ENCODE results near the gene SLCO3A1.

SLCO3A1 gene

DNA sequence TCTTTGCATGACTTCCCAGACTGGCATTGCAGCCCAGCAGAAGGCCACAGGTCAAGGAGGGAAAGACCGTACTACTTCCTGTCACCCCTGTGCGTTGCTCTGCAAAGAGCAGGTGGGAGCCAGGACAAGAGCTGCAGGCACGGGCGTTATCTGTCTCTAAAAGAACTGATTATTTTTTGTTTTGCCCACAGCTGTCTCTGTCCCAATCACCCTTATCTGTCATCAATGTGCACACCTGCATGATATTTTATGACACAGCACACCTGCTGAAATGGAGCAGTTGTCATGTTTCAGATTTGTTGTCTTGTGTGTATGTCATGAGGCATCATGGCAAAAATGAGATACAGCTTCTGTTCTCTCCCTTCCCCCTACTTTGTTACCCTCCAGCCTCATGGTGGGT is 58.8 kb downstream of the SLCO3A1 start:
- no peak for DNase-seq (ENCODE audit: low read depth)

DNA sequence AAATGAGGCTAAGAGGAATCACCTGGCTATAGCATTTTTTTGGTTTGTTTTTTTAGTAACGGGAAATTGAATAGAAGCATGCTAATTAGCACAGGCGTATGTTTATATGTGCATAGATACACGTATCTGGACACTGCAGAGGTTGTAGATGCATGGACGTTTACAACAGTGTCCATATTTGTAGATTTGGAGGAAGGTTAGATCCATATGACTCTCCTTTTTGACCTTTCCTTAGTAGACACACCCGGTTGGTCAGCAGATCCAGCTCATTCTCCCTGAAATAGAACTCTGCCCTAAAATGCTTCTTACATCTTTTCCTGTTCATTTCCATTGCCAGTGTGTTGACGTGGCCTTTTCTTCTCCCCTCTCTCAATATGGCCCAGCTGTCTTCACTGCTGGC is 60.1 kb downstream of the SLCO3A1 start:
- no peak for DNase-seq (ENCODE audit: low read depth)

DNA sequence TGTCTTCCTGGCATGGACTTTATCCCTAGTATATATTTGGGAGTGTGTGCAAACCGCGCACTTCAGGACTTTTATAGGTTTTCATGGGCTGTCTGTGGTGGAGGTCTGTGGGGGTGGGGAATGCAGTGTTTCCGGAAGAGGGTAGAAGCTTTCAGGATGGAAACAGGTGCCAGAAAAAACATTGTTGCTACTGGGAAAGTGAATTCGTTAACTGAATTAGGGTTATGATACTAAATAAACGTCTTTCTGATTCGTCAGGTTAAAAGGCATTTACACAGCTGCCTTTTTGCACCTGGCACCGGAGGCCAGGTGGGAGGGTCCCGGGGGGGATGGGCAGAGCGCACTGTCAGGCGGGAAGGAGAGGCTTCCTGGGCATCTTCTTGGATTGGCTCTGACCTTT is 62.1 kb downstream of the SLCO3A1 start:
- no peak for DNase-seq (ENCODE audit: low read depth)

DNA sequence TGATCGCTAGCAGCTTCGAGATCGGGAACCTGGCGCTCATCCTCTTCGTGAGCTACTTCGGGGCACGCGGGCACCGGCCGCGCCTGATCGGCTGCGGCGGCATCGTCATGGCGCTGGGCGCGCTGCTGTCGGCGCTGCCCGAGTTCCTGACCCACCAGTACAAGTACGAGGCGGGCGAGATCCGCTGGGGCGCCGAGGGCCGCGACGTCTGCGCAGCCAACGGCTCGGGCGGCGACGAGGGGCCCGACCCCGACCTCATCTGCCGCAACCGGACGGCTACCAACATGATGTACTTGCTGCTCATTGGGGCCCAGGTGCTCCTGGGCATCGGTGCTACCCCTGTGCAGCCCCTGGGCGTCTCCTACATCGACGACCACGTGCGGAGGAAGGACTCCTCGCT is 62.5 kb downstream of the SLCO3A1 start:
- DNase-seq (ENCODE audit: low read depth) = no peak

DNA sequence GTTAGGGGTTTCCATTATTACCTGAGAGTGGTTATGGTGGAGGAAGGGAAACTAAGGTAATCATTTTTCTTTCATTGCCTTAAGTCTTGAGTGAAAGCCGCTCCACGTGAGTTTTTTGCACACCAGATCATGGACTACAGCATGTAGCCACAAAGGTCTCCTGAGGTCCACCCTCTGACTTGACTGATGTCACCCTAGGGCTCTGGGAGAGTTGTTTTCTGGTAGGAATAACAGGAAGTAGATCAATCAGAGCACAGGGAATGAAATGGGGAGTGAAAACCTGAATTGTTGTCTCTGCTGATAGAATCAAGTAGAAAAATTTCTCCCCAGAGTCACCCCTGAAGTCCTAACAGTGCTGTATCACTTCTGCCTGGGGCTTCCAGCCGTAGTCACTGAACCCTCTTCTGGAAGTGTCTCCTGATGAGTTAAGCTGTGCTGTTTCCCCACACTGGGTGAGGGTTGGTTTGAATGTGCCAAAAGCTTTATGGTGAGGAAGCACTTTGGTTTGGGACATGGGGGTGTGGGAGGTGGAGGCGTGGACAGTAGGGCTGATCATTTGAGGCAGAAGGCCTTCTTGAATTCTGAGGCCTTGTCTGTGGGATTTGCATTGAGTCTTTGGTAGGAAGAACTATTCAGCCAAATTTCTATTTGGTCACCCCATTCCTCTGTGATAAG is 64.3 kb downstream of the SLCO3A1 start:
- no peak for DNase-seq (ENCODE audit: low read depth)

DNA sequence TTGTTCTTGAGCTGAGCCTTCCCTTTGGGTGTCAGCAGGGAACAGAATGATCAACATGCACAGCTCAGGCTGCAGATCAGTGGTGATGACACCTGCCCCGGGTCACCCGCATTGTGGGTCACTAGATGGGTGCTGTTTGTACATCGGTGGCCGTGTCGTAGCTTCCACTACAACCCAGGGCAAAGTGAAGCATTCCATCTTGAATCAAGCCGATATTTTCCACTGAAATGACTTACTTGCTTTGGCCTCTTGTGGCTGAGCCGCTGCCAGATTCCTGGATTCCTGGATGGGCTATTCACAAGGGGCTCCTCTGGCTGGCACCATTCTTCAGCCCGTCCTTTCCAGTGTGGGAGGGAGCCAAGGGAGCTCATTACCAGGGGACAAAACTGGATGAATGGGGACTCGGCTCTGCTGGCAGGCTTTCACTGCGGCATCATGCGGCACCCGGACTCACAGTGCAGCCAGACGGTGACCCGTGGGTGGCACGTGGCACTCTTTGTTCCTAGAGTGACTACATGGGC is 65.6 kb downstream of the SLCO3A1 start:
- DNase-seq (ENCODE audit: low read depth) = no peak

DNA sequence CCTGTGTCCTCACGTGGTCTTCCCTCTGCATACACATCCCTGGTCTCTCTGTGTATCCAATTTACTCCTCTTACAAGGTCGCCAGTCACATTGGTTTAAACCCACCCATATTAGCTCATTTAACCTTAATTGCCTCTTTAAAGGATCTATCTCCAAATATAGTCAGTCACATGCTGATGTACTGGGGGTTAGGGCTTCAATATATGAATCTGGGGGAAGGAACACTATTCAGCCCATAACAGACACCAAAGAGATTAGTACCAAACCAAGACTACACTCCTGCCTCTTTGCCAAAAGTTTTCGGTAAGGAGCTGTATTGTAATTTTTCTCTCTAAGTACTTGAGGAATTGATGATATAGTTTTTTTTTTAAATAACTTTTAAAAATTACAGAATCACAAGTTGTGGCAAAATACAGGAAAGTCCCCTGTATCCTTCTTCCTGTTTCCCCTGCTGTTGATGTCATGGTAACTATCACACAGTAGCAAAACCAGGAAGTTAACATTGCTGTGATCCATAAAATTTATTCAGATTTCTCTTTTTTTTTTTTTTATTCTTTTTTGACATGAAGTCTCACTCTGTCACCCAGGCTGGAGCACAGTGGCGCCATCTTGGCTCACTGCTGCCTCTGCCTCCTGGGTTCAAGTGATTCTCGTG is 67.8 kb downstream of the SLCO3A1 start:
- no peak for DNase-seq (ENCODE audit: low read depth)

DNA sequence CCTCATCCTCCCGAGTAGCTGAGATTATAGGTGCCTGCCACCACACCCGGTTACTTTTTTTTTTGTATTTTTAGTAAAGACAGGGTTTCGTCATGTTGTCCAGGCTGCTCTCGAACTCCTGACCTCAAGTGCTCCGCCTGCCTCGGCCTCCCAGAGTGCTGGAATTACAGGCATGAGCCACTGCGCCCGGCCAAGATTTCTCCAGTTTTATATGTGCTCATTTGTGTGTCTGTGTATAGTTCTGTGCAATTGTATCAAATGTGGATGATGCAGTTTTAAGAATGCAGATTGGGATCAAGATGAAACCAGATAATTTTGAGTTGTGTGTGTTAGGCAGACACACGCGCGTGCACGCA is 68.3 kb downstream of the SLCO3A1 start:
- DNase-seq (ENCODE audit: low read depth) = no peak

DNA sequence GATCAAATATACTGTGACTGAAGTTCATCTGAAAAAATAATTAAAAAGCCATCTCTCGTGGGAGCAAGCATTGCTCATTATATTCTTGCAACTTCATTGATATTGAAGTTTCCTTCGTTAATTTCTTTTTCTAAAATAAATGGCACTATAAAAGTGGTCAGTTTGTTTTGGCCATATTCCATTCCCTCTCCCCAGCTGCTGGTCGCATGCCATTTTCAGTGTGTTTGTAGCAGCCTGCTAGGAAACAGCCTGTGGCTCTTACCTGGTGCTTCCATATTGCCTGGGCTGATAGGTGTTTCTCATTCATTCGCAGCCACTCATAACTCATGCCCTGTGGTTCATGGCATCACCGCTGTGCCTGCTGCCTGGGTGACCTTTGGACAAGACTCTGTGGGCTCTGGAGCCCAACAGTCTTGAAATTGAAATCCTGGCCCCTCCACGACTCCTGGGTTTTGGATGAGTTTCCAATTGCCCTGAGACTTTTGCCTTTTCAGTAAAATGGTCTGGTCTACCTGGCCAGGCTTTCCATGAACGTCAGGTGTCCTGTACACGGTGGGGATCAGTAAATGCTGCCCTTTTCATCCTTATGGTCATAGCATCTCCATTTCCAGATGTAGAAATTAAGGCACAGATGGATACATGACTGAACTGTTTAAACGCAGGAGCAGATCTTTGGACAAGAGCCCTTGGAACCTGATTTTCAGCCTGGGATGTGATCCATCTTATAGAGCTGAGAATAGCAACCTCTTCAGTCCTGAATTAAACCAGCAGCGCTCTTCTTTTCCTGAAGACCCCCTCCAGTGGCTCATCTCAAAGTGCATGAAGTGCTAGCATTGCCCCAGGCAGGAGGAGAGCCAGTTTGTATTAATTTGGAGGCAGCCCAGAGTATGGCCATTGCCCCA is 69.4 kb downstream of the SLCO3A1 start:
- DNase-seq (ENCODE audit: low read depth) = no peak

DNA sequence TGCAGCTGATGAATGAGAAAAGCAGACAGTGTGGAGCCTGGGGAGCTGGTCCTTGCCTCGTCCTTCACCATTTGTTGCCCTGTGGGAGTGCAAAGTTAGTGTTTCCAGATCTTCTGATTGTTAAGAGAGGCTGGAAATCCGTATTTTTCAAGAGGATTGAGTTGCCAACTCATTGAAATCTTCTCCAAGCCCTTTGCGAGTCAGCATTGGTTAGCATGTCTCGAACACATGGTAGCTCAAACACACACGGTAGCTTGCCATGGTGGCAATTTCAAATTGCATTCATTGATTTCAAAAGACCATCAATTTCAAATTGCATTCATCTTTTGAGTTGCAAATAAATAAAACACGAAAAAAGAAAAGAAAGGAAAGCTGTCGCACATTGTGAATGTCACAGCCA is 70.7 kb downstream of the SLCO3A1 start:
- no peak for DNase-seq (ENCODE audit: low read depth)

DNA sequence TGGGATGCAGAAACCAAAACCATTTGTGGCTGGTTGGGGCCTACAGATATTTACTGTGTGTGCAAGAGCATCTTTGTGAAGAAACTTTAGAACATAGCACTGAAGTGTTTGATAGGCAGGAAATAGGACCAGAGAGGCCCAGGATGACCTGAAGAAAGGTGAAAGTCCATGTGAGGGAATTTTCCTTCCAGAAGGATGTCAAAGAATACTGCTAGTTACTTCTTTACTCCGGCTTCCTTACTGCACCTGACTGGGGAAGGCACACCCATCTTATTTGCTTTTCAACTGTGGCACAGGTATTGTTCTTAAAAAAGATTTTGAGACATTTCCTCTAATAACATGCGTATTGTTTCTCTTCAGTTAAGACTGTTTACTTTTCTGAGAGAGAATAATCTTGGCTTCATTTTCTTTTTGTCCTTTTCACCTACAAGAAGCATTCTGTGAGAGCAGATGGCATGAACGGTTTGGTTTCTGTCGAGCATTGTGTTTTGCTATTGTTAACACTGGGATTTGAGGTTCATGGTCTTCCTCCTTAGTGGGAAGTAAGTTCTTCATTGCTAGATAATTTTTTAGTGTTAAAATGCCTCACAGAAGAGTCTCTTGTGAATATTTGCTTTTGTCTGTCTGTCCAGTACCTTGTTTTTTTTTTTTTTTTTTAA is 71.5 kb downstream of the SLCO3A1 start:
- DNase-seq (ENCODE audit: low read depth) = no peak

DNA sequence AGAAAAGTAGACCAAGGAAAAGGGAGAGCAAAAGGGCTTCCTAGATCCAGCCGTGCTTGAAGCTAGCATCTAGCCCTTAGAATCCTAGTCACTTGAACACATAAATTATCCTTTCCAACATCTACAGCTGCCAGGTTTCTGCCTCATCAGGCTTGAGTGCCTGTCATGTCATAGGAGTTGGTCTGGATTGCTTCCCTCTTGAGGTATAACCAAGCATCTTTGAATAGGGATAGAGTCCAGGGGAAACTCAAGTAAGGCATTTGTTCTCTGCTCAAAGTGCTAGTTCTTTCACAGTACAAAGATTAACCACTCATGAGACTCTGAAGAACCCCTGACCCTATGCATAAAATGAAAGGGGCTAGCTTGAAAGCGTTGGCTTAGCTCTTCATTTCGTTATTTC is 72.3 kb downstream of the SLCO3A1 start:
- DNase-seq (ENCODE audit: low read depth) = no peak

DNA sequence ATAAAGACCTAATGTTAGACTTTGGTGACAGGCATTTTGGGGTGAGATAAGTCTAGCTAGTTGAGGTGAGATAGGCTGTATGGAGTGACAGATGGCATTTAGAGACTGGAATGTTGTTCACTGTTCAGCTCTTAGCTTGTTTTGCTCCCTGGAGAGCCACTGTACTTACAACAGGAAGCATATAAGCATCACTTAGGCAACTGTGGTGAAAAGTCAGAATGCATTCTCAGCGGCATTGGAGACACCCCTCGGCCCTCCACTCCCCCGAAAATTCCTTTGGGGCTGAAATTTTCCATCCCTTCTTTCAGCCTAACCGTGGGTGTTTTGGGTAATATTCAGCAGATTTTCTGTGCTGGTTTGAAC is 73.4 kb downstream of the SLCO3A1 start:
- DNase-seq (ENCODE audit: low read depth) = no peak

DNA sequence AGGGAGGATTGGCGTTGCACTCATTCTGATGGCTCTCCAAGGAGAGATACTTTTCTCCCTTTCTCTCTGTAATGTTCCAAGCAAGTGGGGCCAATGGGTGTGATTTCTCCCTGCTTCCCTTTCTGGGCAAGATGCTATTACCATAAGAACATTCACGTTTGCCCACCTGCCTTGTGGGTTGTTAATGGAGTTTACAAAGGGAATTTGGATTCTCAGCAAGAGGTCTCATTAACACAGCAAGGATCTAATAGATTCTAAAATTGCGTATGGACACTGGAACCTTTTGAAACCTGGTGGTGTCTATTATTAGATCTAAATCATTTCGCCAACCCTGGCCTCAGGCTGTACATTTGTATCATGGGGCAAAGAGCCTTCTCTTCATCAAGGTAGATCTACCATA is 74.1 kb downstream of the SLCO3A1 start:
- no peak for DNase-seq (ENCODE audit: low read depth)

DNA sequence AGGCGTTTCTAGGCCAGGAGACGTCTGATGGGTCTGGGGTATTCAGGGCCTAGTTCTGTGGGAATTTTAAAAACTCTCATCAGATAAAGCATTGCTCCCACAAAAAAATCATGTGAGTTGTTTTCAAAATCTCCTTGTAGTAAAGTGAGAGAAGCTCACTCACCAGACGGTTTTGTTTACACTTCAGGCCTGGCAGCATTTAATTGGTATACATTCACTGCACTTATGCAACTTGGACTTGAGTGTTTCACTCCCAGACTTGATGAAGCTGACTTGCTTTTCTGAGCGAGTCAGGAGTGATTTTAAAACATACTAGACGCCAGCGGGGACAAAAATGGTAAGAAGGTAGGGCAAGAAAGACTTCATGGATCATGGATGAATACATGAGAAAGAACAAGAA is 75.2 kb downstream of the SLCO3A1 start:
- DNase-seq (ENCODE audit: low read depth) = no peak

DNA sequence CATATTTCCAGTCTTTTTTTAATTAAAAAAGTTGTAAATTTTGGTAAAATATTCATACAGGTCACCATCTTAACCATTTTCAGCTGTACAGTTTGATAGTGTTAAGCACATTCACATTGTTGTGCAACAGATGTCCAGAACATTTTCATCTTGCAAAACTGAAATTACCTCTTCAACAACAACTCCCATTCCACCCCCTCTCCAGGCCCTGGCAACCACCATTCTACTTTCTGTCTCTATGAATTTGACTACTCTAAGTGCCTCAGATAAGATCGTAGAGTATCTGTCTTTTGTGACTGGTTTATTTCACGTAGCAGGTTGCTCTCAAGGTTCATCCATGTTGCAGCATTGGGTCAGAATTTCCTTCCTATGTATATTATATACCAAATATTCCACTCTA is 76.0 kb downstream of the SLCO3A1 start:
- no peak for DNase-seq (ENCODE audit: low read depth)

DNA sequence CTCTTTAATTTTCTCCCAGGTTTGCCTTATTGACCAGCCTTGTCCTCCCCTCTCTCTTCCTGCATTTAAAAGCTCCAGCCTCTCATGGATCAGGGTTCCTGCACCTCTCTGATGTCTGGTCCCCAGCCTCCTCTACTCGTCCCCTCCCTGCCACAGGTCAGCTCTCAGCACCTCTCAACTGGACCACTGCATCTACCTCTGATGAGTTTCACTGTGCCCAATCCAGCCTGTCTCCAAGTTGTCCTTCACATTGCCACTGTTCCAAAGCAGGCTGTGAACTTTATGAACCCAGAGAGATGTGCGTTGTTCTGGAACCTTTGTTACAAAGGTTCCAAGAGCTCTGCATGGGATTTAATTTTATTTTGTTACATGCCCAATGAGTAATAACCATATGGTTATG is 76.6 kb downstream of the SLCO3A1 start:
- no peak for DNase-seq (ENCODE audit: low read depth)

DNA sequence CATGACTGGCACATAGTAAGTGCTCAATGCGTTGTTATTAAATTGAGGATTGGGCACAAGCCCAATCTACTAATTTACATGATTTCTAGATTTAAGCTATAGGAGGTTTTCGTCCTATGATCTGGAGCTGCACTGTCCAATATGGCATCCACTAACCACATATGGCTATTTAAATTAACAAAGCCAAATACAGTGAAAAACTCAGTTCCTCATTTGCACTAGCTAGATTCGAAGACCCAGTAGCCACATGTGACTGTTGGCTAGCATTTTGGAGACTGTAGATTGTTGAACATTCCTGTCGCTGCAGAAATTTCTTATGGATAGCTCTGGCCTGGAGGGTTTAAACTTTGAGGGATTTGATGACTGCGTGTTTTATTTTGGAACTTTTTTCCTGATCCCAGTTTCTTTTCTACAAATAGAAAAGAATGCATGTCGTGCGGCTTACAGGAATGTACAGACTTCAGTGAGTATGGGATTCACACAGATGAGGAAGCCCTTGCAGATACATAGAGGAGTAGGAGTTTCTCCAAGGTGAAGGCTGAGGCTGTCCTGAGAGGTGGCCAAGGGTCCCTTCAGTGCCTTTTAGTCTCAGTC is 82.8 kb downstream of the SLCO3A1 start:
- DNase-seq (ENCODE audit: low read depth) = no peak

DNA sequence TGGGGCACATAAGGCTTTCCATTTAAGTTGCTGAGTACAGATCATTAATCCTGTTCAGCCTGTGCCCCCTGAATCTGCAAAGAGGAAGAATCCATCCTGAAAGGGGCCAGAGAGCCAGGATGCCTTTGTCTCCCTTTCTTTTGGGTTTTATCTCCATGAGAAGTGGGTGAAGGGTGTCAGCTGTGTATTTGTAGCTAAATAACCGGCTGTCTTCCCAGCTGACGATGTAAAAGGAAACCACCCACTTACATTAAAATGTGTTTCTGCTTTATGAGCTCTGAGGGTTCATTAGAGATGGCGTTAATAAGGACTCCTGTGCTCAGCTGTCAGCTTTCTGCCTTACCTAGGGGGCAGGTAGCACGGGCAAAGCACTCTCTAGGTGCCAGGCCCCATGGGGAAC is 83.4 kb downstream of the SLCO3A1 start:
- no peak for DNase-seq (ENCODE audit: low read depth)

DNA sequence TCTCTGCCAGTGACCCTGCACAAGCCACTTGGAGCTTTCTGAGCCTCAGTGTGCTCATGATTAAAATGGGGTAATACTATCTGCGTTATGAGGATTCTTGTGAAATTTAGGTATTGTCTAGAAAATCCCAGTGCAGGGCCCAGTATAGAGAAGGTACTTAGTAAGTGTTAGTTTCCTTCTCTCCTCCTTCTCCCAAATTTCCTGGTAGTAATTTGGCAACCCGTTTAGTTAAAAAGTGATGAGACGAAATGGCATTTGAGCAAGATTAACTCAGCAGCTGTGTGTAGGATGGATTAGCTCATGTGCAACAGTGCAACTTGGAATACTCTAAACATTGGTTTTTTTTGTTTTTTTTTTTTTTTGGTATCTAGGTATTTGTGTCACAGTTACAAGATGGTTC is 84.6 kb downstream of the SLCO3A1 start:
- no peak for DNase-seq (ENCODE audit: low read depth)

DNA sequence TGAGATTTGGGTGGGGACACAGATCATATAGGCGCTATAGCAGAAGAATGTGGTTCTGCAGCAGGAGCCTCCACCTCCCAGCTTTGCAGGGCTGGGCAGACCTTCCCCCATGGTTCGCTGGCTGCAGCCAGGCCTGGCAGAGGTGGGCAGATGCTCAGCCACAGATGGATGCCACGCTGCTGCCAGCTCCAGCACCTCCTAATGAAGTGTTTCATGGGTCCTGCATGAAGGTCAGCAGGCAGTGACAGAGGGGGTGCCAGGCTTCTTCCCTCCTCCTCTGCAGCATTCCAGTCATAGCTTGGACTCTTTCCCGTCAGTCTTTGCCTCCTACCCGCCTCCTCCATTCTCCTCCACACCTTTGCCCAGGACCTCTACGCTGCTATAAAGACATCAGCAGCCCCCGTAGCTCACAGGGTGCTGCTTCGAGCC is 85.9 kb downstream of the SLCO3A1 start:
- DNase-seq (ENCODE audit: low read depth) = no peak
